ENCODE measurements around the gene TTLL10. TPM values are rescaled to one million over a fixed set of nuclear protein-coding genes. Genes with fewer than 3 reads are reported as not detected.

TTLL10 gene
- total RNA-seq, 1 experiment from 2014 or later: 0.68 TPM

- Mint-ChIP-seq H3K9me3 (no peaks in the 10 kb centered on the region; a peak in 1 of 5 replicates), H3K4me1 (peaks cover 0 to 4% of the 10 kb centered on the region in 2 experiments; a peak in 1 of 4 replicates), H3K36me3 (ENCODE audit: insufficient read depth in 1 of 3, low read depth in 3 of 3) (peaks cover 25 to 59% (median 47%) of the 10 kb centered on the region in 3 experiments), H3K27ac (peak overlapping the region in 1 of 3 experiments; percentile 67; a peak in 1 of 7 replicates), H3K27me3 (ENCODE audit: low read depth) (no peaks in the 10 kb centered on the region), H3K4me3 (no peak overlapping the region)
- no peaks in the 10 kb centered on the region for H3K4me1 ChIP-seq (ENCODE audit: insufficient read depth, low read length)
- no peak overlapping the region for H3K4ac ChIP-seq (ENCODE audit: low read depth, low read length)
- H4K8ac ChIP-seq (replicated peaks; ENCODE audit: insufficient read length, low read depth, low read length): no peak overlapping the region
- no CpG with 5 or more reads among the region's 44 CpGs for WGBS (ENCODE audit: extremely low coverage, insufficient read length, low lambda C conversion rate)
- H3K4me2 ChIP-seq (ENCODE audit: insufficient read depth, insufficient read length, low read length): no peak overlapping the region
- no peak overlapping the region for H2BK20ac ChIP-seq (ENCODE audit: low read depth, low read length, poor library complexity, severe bottlenecking)
- H3K56ac ChIP-seq (ENCODE audit: insufficient read length, low read depth, low read length): no peak overlapping the region
- no peaks in the 10 kb centered on the region for H3K23me2 ChIP-seq (ENCODE audit: insufficient read length, low read depth, low read length, poor library complexity, severe bottlenecking)
- no peak overlapping the region for H3K23ac ChIP-seq (ENCODE audit: insufficient read length, low read depth, low read length)
- no peak overlapping the region for H3K27ac ChIP-seq (ENCODE audit: insufficient read length, low read depth, low read length)
- H3K9me3 ChIP-seq (ENCODE audit: control insufficient read depth, low read depth, low read length): no peaks in the 10 kb centered on the region
- H2AFZ ChIP-seq (ENCODE audit: low read length): no peak overlapping the region
- no peak overlapping the region for H4K91ac ChIP-seq (ENCODE audit: insufficient read length, low read depth, low read length)
- no peak for DNase-seq
- no peak overlapping the region for H3K14ac ChIP-seq (ENCODE audit: insufficient read depth, low read length)
- H2BK12ac ChIP-seq (ENCODE audit: insufficient read length, low read depth, low read length): no peak overlapping the region
- H4K20me1 ChIP-seq (ENCODE audit: control insufficient read depth, insufficient read depth, insufficient read length): no peaks in the 10 kb centered on the region
- H3K18ac ChIP-seq (ENCODE audit: insufficient read length, low read depth, low read length): no peak overlapping the region
- no peak overlapping the region for H2BK15ac ChIP-seq (ENCODE audit: low read depth, low read length)
- peak overlapping the region; percentile 12 for H4K5ac ChIP-seq (ENCODE audit: insufficient read length, low read depth, low read length)
- no peak overlapping the region for H3T11ph ChIP-seq (ENCODE audit: low read length)
- H3K79me1 ChIP-seq (ENCODE audit: insufficient read depth, low read depth, low read length, poor library complexity, severe bottlenecking): no peaks in the 10 kb centered on the region
- H3K27me3 ChIP-seq (ENCODE audit: insufficient read depth, low read length): no peaks in the 10 kb centered on the region
- no peak overlapping the region for H2BK120ac ChIP-seq (ENCODE audit: low read depth, low read length, poor library complexity, severe bottlenecking)
- H3K9ac ChIP-seq (ENCODE audit: extremely low read depth, insufficient read length, low read length): no peak overlapping the region
- no peaks in the 10 kb centered on the region for H3K79me2 ChIP-seq (ENCODE audit: insufficient read depth, low read length)
- H2AK5ac ChIP-seq (ENCODE audit: insufficient read length, low read length): no peak overlapping the region
- TF ChIP-seq, protein P1, sequence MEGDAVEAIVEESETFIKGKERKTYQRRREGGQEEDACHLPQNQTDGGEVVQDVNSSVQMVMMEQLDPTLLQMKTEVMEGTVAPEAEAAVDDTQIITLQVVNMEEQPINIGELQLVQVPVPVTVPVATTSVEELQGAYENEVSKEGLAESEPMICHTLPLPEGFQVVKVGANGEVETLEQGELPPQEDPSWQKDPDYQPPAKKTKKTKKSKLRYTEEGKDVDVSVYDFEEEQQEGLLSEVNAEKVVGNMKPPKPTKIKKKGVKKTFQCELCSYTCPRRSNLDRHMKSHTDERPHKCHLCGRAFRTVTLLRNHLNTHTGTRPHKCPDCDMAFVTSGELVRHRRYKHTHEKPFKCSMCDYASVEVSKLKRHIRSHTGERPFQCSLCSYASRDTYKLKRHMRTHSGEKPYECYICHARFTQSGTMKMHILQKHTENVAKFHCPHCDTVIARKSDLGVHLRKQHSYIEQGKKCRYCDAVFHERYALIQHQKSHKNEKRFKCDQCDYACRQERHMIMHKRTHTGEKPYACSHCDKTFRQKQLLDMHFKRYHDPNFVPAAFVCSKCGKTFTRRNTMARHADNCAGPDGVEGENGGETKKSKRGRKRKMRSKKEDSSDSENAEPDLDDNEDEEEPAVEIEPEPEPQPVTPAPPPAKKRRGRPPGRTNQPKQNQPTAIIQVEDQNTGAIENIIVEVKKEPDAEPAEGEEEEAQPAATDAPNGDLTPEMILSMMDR (conservative IDR thresholded peaks at IDR 0.05): no peak
- H2BK5ac ChIP-seq (ENCODE audit: insufficient read length, low read length): no peak overlapping the region
Measured at GRCh38 chr1:1222575-1223225, 49.0 kb downstream of the TTLL10 start.

Data from H9 (cell line).